Large intestine (tissue), 3 donors: ENCODE data around the gene POU3F3. TPM values are rescaled to one million over a fixed set of nuclear protein-coding genes. Genes with fewer than 3 reads are reported as not detected.

Source experiments
- DNase-seq, 2 donors: peaks; one replicate each; pipeline versions ENCODE4 v3.0.0 to v3.0.0-alpha.2; 2013
- H3K27ac ChIP-seq: one replicate; pipeline ENCODE4 v1.5.1; 2013; ENCODE audit warnings: low read length
- H3K27me3 ChIP-seq: 2 replicates; pipeline ENCODE4 v1.6.1; 2013; ENCODE audit warnings: low read length; ENCODE audit not compliant: control insufficient read depth, insufficient read depth
- H3K36me3 ChIP-seq: 2 replicates; pipeline ENCODE4 v1.6.1; 2013; ENCODE audit warnings: low read length; ENCODE audit not compliant: control insufficient read depth, insufficient read depth
- H3K4me1 ChIP-seq: one replicate; pipeline ENCODE4 v1.6.1; 2013; ENCODE audit warnings: low read length; ENCODE audit not compliant: control insufficient read depth, insufficient read depth
- H3K4me3 ChIP-seq: one replicate; pipeline ENCODE4 v1.5.1; 2013; ENCODE audit warnings: low read length
- H3K9me3 ChIP-seq: one replicate; pipeline ENCODE4 v1.6.1; 2013; ENCODE audit warnings: mild to moderate bottlenecking, low read depth, low read length, moderate library complexity; ENCODE audit not compliant: control insufficient read depth
- WGBS: methylation state at CpG from one replicate; pipeline ENCODE4 v1.1.5; 2013; ENCODE audit warnings: low lambda C conversion rate; ENCODE audit not compliant: insufficient coverage; 5-methylcytosine and 5-hydroxymethylcytosine counted together
- polyA plus RNA-seq: library from polyadenylated mRNA; unstranded; fragments of 120-200 nt; gene quantifications from one replicate; pipeline ENCODE4 v1.2.1, GENCODE V29; 2013

The POU3F3 gene
- polyA plus RNA-seq, 1 donor, result not detected

DNA sequence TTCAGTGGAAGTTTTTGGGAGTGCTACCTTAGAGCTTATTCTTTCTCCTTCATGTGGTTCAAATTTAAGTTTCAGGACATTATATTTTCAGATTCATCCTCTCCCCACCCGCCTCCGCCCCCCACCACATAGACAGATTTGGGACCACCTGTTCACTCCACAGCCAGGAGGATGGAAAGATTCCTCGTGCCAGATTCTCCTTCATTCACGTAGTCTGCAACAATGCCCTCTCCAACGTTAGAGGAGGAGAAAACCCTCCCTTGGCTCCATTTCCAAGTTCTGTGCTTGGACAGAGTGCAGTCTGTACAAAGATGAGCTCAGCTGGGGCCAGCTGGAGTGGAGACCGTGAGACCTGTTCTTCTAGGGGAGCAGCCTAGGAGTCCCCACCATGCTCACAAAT lies 26.2 kb downstream of the POU3F3 start:
- H3K27me3 ChIP-seq, result peaks cover 68% of the 10 kb centered on the region
- no peak overlapping the region for H3K4me3 ChIP-seq
- no peak for DNase-seq
- WGBS, result no CpG with 5 or more reads among the region's 6 CpGs
- H3K9me3 ChIP-seq, result no peaks in the 10 kb centered on the region
- H3K27ac ChIP-seq, result no peak overlapping the region
- no peaks in the 10 kb centered on the region for H3K36me3 ChIP-seq
- H3K4me1 ChIP-seq, result no peaks in the 10 kb centered on the region

DNA sequence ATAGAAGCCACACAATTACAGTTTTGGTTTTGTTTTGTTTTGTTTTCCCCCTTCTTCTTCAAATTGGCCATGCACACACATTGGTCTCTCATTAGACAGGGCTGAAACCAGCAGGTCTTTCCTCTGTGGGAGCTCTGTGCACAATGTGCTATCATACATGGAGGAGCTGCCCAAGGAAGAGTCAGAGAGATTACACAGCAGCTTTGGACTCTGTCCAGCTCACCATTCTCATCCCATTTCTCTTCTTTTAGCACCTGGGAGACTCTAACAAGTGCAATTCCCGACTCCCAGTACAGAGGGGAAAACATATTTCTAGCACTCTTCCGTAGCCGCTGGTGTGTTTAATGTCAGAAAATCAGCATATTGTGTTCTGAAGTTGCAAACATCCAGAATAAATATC lies 29.4 kb downstream of the POU3F3 start:
- WGBS, result no CpG with 5 or more reads among the region's 3 CpGs
- no peak for DNase-seq

DNA sequence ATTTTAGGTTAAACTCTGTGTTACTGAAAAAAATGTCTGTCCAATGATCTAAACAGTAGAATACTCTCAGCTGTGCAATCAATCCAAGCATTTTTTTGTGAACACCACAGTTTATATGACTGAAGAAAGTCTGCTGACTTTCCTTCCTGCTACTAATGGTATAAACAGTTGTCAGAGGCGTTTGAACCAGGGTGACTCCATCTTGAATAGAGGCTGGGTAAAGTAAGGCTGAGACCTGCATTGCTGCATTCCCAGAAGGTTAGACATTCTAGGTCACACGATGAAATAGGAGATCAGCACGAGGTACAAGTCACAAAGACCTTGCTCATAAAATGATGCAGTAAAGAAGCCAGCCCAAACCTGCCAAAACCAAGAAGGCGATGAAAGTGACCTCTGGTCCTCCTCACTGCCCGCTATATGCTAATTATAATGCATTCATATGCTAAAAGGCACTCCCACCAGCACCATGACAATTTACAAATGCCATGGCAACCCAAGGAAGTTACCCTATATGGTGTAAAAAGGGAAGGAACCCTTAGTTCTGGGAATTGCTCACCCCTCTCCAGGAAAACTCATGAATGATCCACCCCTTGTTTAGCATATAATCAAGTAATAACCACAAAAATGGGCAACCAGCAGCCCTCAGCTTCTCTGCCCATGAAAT lies 31.3 kb downstream of the POU3F3 start:
- H3K4me3 ChIP-seq, result no peak overlapping the region
- no peak for DNase-seq
- no peak overlapping the region for H3K27ac ChIP-seq
- peaks cover 9% of the 10 kb centered on the region for H3K4me1 ChIP-seq
- no CpG with 5 or more reads among the region's 5 CpGs for WGBS
- no peaks in the 10 kb centered on the region for H3K9me3 ChIP-seq
- peaks cover 33% of the 10 kb centered on the region for H3K27me3 ChIP-seq
- no peaks in the 10 kb centered on the region for H3K36me3 ChIP-seq

More for the DNA sequence above, 29.4 kb downstream of the POU3F3 start:
- no peak overlapping the region for H3K4me3 ChIP-seq
- H3K9me3 ChIP-seq, result no peaks in the 10 kb centered on the region
- no peaks in the 10 kb centered on the region for H3K36me3 ChIP-seq
- no peaks in the 10 kb centered on the region for H3K4me1 ChIP-seq
- no peak overlapping the region for H3K27ac ChIP-seq
- peaks cover 52% of the 10 kb centered on the region for H3K27me3 ChIP-seq

DNA sequence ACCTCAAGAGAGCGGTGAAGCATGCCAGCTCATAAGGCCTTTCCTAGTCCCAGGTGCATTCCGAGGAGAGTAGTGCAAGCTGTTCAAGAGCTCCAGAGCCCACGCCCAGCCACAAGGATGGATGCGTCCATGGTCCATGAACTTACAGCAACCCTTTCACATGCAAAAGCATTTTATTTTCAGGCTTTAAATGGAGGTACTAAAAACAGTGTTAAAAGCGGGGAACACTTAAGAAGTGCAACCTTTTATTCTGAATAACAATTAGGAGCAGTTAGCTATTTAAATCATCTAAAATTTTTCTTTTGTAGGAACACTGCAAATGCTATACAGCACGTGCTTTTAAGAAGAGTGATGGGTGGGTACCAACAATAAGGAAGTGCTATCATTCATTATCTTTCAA lies 33.8 kb downstream of the POU3F3 start:
- Histone ChIP-seq H3K27ac (no peak overlapping the region), H3K36me3 (no peaks in the 10 kb centered on the region), H3K27me3 (peaks cover 23% of the 10 kb centered on the region), H3K9me3 (no peaks in the 10 kb centered on the region), H3K4me1 (peaks cover 20% of the 10 kb centered on the region), H3K4me3 (no peak overlapping the region)
- WGBS, result 80% methylated on average over 1 of the region's 6 CpGs
- DNase-seq, result no peak

DNA sequence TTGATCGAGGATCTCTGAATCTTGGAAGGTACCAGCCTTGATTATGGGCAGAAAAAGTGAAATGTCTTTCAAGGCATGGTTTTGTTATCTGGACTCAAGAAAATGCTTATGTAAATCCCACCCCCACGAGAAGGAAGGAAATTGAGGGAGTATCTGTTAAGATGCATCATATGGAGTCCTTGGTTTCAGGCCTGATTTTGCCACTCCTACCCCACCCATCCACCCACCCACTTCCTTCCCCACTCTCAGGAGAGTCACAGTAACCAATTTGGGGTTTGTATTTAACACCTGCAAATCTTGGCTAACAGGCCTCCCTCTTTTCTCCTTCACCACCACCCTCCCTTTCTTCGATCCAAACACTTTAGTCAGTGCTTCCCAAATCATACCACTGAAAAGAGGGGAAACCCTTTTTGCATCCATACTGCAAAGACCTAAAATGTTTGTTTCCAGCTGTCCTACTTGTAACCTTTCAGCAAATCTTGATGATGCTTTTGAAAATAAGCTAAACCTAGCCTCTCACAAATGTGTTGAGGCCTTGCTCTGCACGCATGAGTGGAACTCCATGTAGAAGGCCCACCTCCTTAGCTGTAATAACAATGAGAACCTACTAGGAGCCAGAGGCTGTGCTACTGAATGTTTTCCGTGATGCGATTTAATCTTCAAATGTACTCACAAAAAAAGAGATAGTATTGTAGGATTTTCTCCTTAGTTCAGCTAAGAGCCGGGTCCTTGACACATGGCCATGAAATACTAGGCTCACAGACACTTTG lies 34.8 kb downstream of the POU3F3 start:
- DNase-seq, result no peak
- peaks cover 20% of the 10 kb centered on the region for H3K4me1 ChIP-seq
- no peaks in the 10 kb centered on the region for H3K36me3 ChIP-seq
- no peak overlapping the region for H3K4me3 ChIP-seq
- no CpG with 5 or more reads among the region's 7 CpGs for WGBS
- peaks cover 17% of the 10 kb centered on the region for H3K27me3 ChIP-seq
- H3K9me3 ChIP-seq, result no peaks in the 10 kb centered on the region
- H3K27ac ChIP-seq, result peak overlapping the region; percentile 75

DNA sequence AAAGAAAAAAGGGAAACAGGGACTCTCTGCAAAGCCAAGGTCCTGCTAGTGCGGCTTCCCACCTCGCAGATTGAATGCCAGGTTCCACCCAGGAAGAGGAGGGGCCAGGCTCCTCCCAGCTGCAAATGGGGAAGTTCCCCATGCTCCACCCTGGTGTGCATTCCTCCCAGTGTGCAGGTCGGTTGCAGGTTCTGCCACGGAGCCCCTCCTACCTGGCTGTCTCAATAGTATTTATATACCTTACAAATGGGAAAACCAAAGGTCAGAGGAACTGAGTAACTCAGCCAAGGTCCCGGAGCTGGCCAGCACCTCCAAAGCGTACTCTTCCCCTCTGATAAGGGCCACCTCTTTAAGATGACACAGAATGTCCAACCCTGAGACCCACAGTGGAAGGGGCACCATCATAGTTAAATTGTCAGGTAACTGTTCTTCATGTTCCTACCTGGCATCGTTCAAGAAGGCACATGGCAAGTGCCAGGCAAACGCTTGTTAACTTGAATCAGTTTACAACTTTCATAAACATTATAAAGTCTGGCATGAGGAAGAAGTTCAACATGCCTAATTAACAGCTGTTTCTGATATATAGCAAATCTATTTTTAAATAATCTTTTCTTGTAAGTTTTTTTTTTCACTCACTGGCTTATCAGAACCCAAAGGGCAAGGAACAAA lies 35.5 kb downstream of the POU3F3 start:
- 0% methylated on average over 1 of the region's 8 CpGs for WGBS
- H3K9me3 ChIP-seq, result no peaks in the 10 kb centered on the region
- H3K27me3 ChIP-seq, result peaks cover 10% of the 10 kb centered on the region
- peak; percentile 84 to 91 for DNase-seq
- peaks cover 20% of the 10 kb centered on the region for H3K4me1 ChIP-seq
- peak overlapping the region; percentile 75 for H3K27ac ChIP-seq
- H3K36me3 ChIP-seq, result no peaks in the 10 kb centered on the region
- H3K4me3 ChIP-seq, result no peak overlapping the region

DNA sequence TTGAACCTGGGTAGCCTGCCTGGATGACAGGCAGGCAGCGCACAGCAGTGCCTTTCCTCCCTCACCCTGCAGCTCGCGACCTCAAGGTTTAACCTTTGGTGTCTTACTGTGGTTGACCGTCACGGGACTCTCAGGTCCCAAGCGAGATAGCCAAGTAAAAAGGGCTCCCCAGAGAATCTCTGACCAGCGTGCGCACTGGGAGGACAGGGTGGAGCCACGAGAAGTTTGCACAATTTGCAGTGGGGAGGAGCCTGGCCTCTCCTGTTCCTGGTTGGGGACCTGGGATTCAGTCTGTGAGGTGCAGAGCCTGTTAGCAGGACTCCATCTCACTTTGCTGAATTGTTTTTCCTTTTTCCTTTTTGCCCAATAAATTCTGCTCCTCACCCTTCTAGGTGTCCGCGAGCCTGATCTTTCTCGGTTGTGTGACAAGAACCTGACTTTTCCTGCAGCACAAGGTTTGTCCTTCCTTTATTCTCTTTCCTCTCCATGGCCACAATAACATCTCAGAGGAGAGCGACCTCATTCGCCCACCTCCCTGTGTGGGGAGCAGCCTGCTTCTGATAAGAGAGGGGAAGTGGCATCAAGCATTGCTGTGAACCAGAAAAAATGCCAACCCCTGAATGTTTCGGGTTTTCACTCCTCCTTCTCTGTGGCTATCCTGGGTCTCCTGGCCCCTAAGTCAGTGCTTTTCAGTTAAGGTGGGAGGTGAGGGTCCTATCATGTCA lies 36.2 kb downstream of the POU3F3 start:
- 60% methylated on average over 1 of the region's 15 CpGs for WGBS
- H3K27ac ChIP-seq, result peak overlapping the region; percentile 75

DNA sequence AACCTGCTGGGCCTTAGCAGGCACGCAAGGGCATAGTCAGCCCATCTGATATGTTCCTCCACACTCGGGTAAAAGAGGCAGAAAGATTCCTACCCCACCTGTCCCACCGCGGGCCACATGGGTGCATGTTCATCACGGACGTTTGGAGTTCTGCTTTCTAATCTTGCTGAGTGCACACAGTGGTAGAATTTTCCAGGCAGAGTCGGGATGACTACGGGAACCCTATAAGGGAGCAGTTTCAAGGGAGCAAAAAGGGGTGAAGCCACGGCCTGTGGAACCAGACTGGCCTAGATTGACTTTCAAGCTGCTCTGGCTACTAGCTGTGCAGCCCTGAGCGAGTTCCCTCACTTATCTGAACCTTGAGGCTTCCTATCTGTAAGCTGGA lies 36.8 kb downstream of the POU3F3 start:
- Histone ChIP-seq H3K4me3 (peak overlapping the region; percentile 7), H3K36me3 (no peaks in the 10 kb centered on the region), H3K9me3 (no peaks in the 10 kb centered on the region), H3K27me3 (no peaks in the 10 kb centered on the region), H3K27ac (peak overlapping the region; percentile 75), H3K4me1 (peaks cover 20% of the 10 kb centered on the region)
- DNase-seq, result no peak
- 100% methylated on average over 1 of the region's 10 CpGs for WGBS

More for the DNA sequence above, 36.2 kb downstream of the POU3F3 start:
- H3K36me3 ChIP-seq, result no peaks in the 10 kb centered on the region
- H3K9me3 ChIP-seq, result no peaks in the 10 kb centered on the region
- peak overlapping the region; percentile 7 for H3K4me3 ChIP-seq
- peaks cover 20% of the 10 kb centered on the region for H3K4me1 ChIP-seq
- DNase-seq, result peak; percentile 73 to 87
- peaks cover 4% of the 10 kb centered on the region for H3K27me3 ChIP-seq

DNA sequence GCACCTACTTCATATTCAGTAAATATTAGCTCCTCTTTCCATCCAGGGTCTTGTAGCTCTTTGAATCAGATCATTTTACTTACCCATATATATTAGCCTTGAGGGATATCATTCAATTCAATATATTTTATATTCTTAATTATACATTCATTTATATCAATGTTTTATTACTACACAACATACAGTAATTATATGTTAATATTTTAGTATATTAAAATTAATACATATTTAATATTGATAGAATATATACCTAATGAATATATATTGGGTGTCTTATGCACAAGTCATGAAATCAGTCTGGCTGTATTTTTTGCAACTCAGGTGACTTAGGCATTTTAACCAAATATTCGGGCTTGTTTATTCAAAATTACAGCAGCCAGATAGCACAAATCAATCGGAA lies 37.2 kb downstream of the POU3F3 start:
- H3K36me3 ChIP-seq, result no peaks in the 10 kb centered on the region
- no peak overlapping the region for H3K4me3 ChIP-seq

DNA sequence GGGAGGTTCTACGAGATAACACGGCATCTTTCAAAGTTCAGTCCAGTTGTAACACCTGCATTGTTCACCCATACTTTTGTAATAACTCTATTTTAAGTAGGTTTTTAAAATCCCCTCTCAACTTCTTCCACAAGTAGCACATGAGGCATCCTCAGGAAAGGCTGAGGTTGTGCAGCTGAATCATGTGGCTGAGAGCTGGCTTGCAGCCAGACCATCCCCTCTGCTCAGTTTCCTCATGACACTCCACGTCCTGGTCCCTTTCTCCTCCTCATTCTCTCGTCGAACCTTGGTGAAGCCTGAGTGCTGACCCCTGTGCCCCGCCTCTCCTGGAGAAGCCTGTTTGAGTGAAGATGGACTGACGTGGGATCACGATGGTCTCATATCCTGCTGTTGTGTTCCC lies 42.5 kb downstream of the POU3F3 start:
- no CpG with 5 or more reads among the region's 8 CpGs for WGBS
- no peak for DNase-seq
- H3K27ac ChIP-seq, result no peak overlapping the region
- H3K27me3 ChIP-seq, result peaks cover 7% of the 10 kb centered on the region
- H3K9me3 ChIP-seq, result no peaks in the 10 kb centered on the region
- peaks cover 9% of the 10 kb centered on the region for H3K4me1 ChIP-seq
- no peaks in the 10 kb centered on the region for H3K36me3 ChIP-seq
- no peak overlapping the region for H3K4me3 ChIP-seq

More for the DNA sequence above, 37.2 kb downstream of the POU3F3 start:
- WGBS, result no CpG with 5 or more reads among the region's 2 CpGs
- Histone ChIP-seq H3K27me3 (no peaks in the 10 kb centered on the region), H3K9me3 (no peaks in the 10 kb centered on the region), H3K4me1 (peaks cover 20% of the 10 kb centered on the region), H3K27ac (no peak overlapping the region)
- DNase-seq, result no peak
